ENCODE measurements around the gene FERD3L. TPM values are rescaled to one million over a fixed set of nuclear protein-coding genes. Genes with fewer than 3 reads are reported as not detected.

The FERD3L gene
- polyA plus RNA-seq, 1 donor (not counting 4 experiments of a cell fraction or from before 2014, with no cell fraction given): not detected

GRCh38 chr7:19121977-19122588 lies 23.1 kb downstream of the FERD3L start:
- FAIRE-seq: peak; percentile 56
- Histone ChIP-seq H2AFZ (ENCODE audit: control insufficient read depth, low read length) (no peak overlapping the region), H3K4me2 (ENCODE audit: control insufficient read depth, extremely low read depth, insufficient read depth, low read depth, low read length) (no peak overlapping the region), H3K4me1 (ENCODE audit: control insufficient read depth, extremely low read depth, insufficient read depth, low read length) (no peaks in the 10 kb centered on the region), H3K4me3 (ENCODE audit: control insufficient read depth in 2 of 3, extremely low read depth in 1 of 3, insufficient read depth in 2 of 3, low read depth in 1 of 3, low read length in 3 of 3) (no peak overlapping the region), H3K9me1 (ENCODE audit: control insufficient read depth, extremely low read depth, insufficient read depth, low read length) (no peaks in the 10 kb centered on the region), H3K79me2 (ENCODE audit: control insufficient read depth, insufficient read depth, low read length) (no peaks in the 10 kb centered on the region), H3K27ac (ENCODE audit: control insufficient read depth, insufficient read depth, low read length) (no peak overlapping the region), H4K20me1 (ENCODE audit: control insufficient read depth, extremely low read depth, insufficient read depth, low read length) (no peaks in the 10 kb centered on the region), H3K9ac (ENCODE audit: control insufficient read depth, extremely low read depth, insufficient read depth, low read length) (no peak overlapping the region), H3K36me3 (ENCODE audit: control insufficient read depth in 2 of 2, extremely low read depth in 1 of 2, insufficient read depth in 2 of 2, low read length in 2 of 2) (no peaks in the 10 kb centered on the region), H3K9me3 (ENCODE audit: control insufficient read depth, low read depth, low read length) (no peaks in the 10 kb centered on the region), H3K27me3 (ENCODE audit: control insufficient read depth, extremely low read depth, insufficient read depth, low read length) (peaks cover 38% of the 10 kb centered on the region)
- dilution Hi-C loops (cut with MboI; ENCODE audit: extremely low pct_ligation_motif_present, low sequenced_read_pairs): no loop called here
- DNase-seq (ENCODE audit: low read depth, low spot score): no peak
- TF ChIP-seq CTCF (optimal IDR thresholded peaks at IDR 0.05 in 1 of 3, IDR thresholded peaks at IDR 0.05 in 1 of 3, conservative IDR thresholded peaks at IDR 0.05 in 1 of 3; ENCODE audit: extremely low read depth in 1 of 3, insufficient read depth in 2 of 3, low read length in 3 of 3) (peak; percentile 26 to 76 (median 66)), EZH2 (IDR thresholded peaks at IDR 0.05; ENCODE audit: low read length) (no peak)

GRCh38 chr7:19119870-19120486 lies 25.2 kb downstream of the FERD3L start:
- peaks cover 44% of the 10 kb centered on the region for H3K27me3 ChIP-seq (ENCODE audit: control insufficient read depth, extremely low read depth, insufficient read depth, low read length)
- H3K9me3 ChIP-seq (ENCODE audit: control insufficient read depth, low read depth, low read length): no peaks in the 10 kb centered on the region
- dilution Hi-C loops (cut with MboI; ENCODE audit: extremely low pct_ligation_motif_present, low sequenced_read_pairs): no loop called here
- H3K4me3 ChIP-seq (ENCODE audit: control insufficient read depth in 2 of 3, extremely low read depth in 1 of 3, insufficient read depth in 2 of 3, low read depth in 1 of 3, low read length in 3 of 3): no peak overlapping the region
- peaks cover 5% of the 10 kb centered on the region for H3K4me1 ChIP-seq (ENCODE audit: control insufficient read depth, extremely low read depth, insufficient read depth, low read length)
- no peaks in the 10 kb centered on the region for H4K20me1 ChIP-seq (ENCODE audit: control insufficient read depth, extremely low read depth, insufficient read depth, low read length)
- no peak overlapping the region for H3K27ac ChIP-seq (ENCODE audit: control insufficient read depth, insufficient read depth, low read length)
- H3K4me2 ChIP-seq (ENCODE audit: control insufficient read depth, extremely low read depth, insufficient read depth, low read depth, low read length): no peak overlapping the region
- H2AFZ ChIP-seq (ENCODE audit: control insufficient read depth, low read length): no peak overlapping the region
- no peaks in the 10 kb centered on the region for H3K9me1 ChIP-seq (ENCODE audit: control insufficient read depth, extremely low read depth, insufficient read depth, low read length)
- FAIRE-seq: no peak
- TF ChIP-seq EZH2 (IDR thresholded peaks at IDR 0.05; ENCODE audit: low read length) (no peak), CTCF (optimal IDR thresholded peaks at IDR 0.05 in 1 of 3, IDR thresholded peaks at IDR 0.05 in 1 of 3, conservative IDR thresholded peaks at IDR 0.05 in 1 of 3; ENCODE audit: extremely low read depth in 1 of 3, insufficient read depth in 2 of 3, low read length in 3 of 3) (no peak)
- no peak overlapping the region for H3K9ac ChIP-seq (ENCODE audit: control insufficient read depth, extremely low read depth, insufficient read depth, low read length)
- no peaks in the 10 kb centered on the region for H3K79me2 ChIP-seq (ENCODE audit: control insufficient read depth, insufficient read depth, low read length)
- H3K36me3 ChIP-seq (ENCODE audit: control insufficient read depth in 2 of 2, extremely low read depth in 1 of 2, insufficient read depth in 2 of 2, low read length in 2 of 2): no peaks in the 10 kb centered on the region
- no peak for DNase-seq (ENCODE audit: low read depth, low spot score)

All from keratinocyte (primary cell).